Neural crest cell (in vitro differentiated cells): Measurements from ENCODE around the gene RABL3. TPM values are rescaled to one million over a fixed set of nuclear protein-coding genes. Genes with fewer than 3 reads are reported as not detected.
"Not testable (repeated sequence)": the region's sequence is repeated elsewhere in the genome, so short reads cannot be mapped to it uniquely, and the experiment has no call there.

Experiments
- DNase-seq: peaks from one replicate; pipeline ENCODE4 v3.0.0; 2021; ENCODE audit warnings: low read depth, mixed read lengths, low spot score
- H3K27ac Mint-ChIP-seq: one replicate; pipeline ENCODE4 v1.8.0; 2021; ENCODE audit warnings: mild to moderate bottlenecking, mixed read lengths; ENCODE audit not compliant: unreplicated experiment
- H3K27me3 Mint-ChIP-seq: 2 replicates; pipeline ENCODE4 v1.8.0; 2021; ENCODE audit warnings: low read depth, mild to moderate bottlenecking, mixed read lengths
- H3K36me3 Mint-ChIP-seq: 2 replicates; pipeline ENCODE4 v1.8.0; 2021; ENCODE audit warnings: low read depth, mild to moderate bottlenecking, mixed read lengths
- H3K4me1 Mint-ChIP-seq: 2 replicates; pipeline ENCODE4 v1.8.0; 2021; ENCODE audit warnings: mixed read lengths
- H3K4me3 Mint-ChIP-seq: one replicate; pipeline ENCODE4 v1.8.0; 2021; ENCODE audit warnings: mild to moderate bottlenecking, mixed read lengths
- H3K9me3 Mint-ChIP-seq: 2 replicates; pipeline ENCODE4 v1.8.0; 2021; ENCODE audit warnings: mixed read lengths
- CTCF ChIP-seq: fragments of 200-600 bp; sonication (generic); conservative IDR thresholded peaks from 2 replicates; pipeline ENCODE4 v1.5.0; 2021; ENCODE audit warnings: antibody characterized with exemption, mild to moderate bottlenecking
- total RNA-seq: library from RNA; stranded (reverse); gene quantifications from 2 replicates; pipeline ENCODE4 v1.2.1, GENCODE V29; 2021

RABL3 gene
- total RNA-seq, 1 donor from 2014 or later, result 16.5 TPM

DNA sequence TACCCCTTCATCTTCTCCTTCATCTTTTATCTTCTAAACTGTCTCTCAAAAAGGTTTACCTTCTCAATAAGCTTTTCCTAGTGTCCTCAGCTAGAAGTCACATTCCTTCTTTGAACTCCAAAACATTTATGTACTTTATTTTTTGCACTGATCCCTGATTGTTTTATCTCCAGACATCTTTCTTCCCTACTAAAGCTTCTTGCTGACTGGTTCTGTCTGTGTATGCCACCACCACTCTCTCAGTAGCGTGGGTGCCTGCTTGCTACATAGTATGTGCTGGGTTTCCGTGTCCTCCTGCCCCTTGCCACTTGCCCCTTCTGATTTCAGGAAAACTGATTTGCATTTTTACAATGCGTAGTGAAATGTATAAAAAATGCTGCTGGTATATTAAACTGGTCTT lies 24.3 kb upstream of the RABL3 start:
- Mint-ChIP-seq H3K4me1 (peaks cover 14% of the 10 kb centered on the region), H3K27ac (peak overlapping the region; percentile 52)

DNA sequence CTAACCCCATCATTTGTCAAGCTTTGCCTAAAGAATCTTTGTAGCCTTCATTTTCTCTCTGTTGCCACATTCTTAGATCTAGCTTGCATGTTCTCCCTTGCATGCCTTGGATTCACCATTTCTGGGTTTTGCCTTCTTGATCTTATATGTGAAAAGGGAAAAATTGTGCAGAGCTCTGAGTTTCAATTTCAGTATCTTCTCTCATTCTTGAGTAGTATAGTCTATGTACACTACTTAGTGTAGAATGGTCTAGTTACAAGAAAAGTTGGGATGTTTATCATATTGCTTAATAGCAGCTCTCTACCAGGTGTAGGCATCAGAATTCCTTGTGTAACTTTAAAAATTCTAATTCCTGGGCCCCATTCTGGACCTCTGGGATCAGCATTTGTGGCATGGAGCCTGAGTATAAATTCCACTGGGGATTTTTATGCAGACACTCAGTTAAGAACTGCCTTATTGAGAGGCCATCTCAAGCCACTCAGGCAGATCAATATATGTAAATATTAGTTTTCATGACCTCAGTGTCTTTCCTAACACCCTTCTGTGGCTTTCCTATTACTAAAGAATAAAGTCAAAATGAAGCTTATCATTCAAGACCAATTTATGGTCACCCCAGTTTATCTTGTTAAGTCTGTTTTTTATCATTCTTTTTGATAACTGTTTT lies 23.6 kb upstream of the RABL3 start:
- H3K27ac Mint-ChIP-seq, result no peak overlapping the region
- H3K27me3 Mint-ChIP-seq, result no peaks in the 10 kb centered on the region
- no peak for DNase-seq
- H3K4me3 Mint-ChIP-seq, result no peak overlapping the region
- peaks cover 14% of the 10 kb centered on the region for H3K4me1 Mint-ChIP-seq
- H3K36me3 Mint-ChIP-seq, result peaks cover 2% of the 10 kb centered on the region
- no peak for TF ChIP-seq CTCF
- no peaks in the 10 kb centered on the region for H3K9me3 Mint-ChIP-seq

More for the DNA sequence above, 24.3 kb upstream of the RABL3 start:
- no peak overlapping the region for H3K4me3 Mint-ChIP-seq
- no peak for TF ChIP-seq CTCF
- no peak for DNase-seq
- no peaks in the 10 kb centered on the region for H3K27me3 Mint-ChIP-seq
- no peaks in the 10 kb centered on the region for H3K9me3 Mint-ChIP-seq
- H3K36me3 Mint-ChIP-seq, result no peaks in the 10 kb centered on the region

DNA sequence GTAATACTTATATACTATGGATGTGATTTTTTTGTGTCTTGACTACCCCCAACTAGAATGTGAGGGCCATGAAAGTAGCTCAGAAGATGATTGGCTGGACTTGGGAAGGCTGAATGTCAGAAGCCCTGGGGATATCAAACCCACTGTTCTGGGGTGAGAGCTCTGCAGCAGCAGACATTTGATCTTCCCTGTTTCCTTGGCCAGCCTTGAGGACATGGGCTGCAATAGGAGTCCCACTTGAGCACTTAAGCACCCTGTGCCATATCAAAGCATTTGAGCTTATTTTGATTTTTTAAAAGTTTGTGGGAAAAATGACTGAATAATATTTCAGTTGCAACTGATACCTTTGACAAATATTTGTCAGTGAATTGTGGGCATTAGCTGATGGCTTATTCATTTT lies 21.9 kb upstream of the RABL3 start:
- H3K9me3 Mint-ChIP-seq, result no peaks in the 10 kb centered on the region
- no peak for TF ChIP-seq CTCF
- no peak overlapping the region for H3K27ac Mint-ChIP-seq
- DNase-seq, result no peak
- H3K4me1 Mint-ChIP-seq, result peaks cover 14% of the 10 kb centered on the region
- H3K4me3 Mint-ChIP-seq, result no peak overlapping the region
- H3K27me3 Mint-ChIP-seq, result no peaks in the 10 kb centered on the region
- H3K36me3 Mint-ChIP-seq, result peaks cover 12% of the 10 kb centered on the region

- TF ChIP-seq CTCF, result no peak
- peaks cover 2% of the 10 kb centered on the region for H3K9me3 Mint-ChIP-seq
- no peak overlapping the region for H3K27ac Mint-ChIP-seq
- H3K27me3 Mint-ChIP-seq, result no peaks in the 10 kb centered on the region
- DNase-seq, result no peak
- H3K4me3 Mint-ChIP-seq, result no peak overlapping the region
- H3K36me3 Mint-ChIP-seq, result peaks cover 17% of the 10 kb centered on the region
- H3K4me1 Mint-ChIP-seq, result peaks cover 14% of the 10 kb centered on the region
These were observed 21.3 kb upstream of the RABL3 start for GRCh38 chr3:120763601-120764000.

GRCh38 chr3:120762615-120763014 lies 20.3 kb upstream of the RABL3 start:
- DNase-seq, result no peak
- no peaks in the 10 kb centered on the region for H3K27me3 Mint-ChIP-seq
- peaks cover 2% of the 10 kb centered on the region for H3K9me3 Mint-ChIP-seq
- H3K36me3 Mint-ChIP-seq, result peaks cover 20% of the 10 kb centered on the region
- H3K27ac Mint-ChIP-seq, result no peak overlapping the region
- TF ChIP-seq CTCF, result no peak
- H3K4me1 Mint-ChIP-seq, result peaks cover 14% of the 10 kb centered on the region
- no peak overlapping the region for H3K4me3 Mint-ChIP-seq

DNA sequence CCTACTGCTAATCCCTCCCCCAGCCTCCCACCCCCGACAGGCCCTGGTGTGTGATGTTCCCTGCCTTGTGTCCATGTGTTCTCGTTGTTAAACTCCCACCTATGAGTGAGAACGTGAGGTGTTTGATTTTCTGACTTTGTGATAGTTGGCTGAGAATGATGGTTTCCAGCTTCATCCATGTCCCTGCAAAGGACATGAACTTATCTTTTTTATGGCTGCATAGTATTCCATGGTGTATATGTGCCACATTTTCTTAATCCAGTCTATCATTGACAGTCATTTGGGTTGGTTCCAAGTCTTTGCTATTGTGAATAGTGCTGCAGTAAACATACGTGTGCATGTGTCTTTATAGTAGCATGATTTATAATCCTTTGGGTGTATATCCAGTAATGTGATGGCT lies 16.2 kb upstream of the RABL3 start:
- H3K9me3 Mint-ChIP-seq, H3K4me3 Mint-ChIP-seq, DNase-seq, H3K4me1 Mint-ChIP-seq, H3K27me3 Mint-ChIP-seq, H3K27ac Mint-ChIP-seq: not testable (repeated sequence)
- H3K36me3 Mint-ChIP-seq, result peaks cover 30% of the 10 kb centered on the region
